GM19395 (cell line): ENCODE results near the gene PALLD.
"Not testable (repeated sequence)": the region's sequence is repeated elsewhere in the genome, so short reads cannot be mapped to it uniquely, and the experiment has no call there.

Experiments
- ATAC-seq: cut with Tn5 transposase; IDR thresholded peaks from one replicate; pipeline ENCODE4 v1.9.1; 2021; ENCODE audit warnings: mild to moderate bottlenecking, moderate library complexity; ENCODE audit not compliant: unreplicated experiment

The PALLD gene

DNA sequence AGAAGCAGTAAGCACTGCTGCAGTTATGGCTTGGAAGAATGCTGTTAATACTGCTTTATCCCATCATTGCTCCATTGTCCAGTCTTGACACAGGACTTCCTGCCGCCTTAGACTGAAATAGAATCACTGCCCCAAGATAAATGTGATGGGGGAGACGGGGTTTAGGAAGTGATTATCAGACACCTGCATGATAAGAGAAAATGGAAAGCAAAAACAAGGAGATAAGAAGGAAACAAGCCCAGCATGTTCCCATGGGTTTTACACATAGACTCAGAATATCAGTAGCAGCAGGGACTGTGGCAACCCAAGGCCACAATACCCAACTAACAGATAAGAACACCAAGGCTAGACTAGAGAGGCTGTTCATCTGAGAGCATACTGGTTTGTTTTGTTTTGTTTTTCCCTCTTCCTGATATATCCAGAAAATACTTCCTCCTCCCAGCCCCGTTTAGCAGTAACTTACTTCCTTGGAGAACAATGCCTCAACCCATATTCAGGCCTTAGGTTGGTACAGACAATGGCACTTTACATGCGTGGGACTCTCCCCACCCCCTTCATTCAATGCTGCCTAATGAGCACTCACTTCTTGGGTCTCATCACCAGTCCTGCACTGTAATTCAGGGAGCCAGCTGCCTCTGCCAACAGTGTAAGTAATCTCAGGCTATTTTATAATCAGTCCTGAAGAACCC lies 280.6 kb downstream of the PALLD start:
- no peak for ATAC-seq

DNA sequence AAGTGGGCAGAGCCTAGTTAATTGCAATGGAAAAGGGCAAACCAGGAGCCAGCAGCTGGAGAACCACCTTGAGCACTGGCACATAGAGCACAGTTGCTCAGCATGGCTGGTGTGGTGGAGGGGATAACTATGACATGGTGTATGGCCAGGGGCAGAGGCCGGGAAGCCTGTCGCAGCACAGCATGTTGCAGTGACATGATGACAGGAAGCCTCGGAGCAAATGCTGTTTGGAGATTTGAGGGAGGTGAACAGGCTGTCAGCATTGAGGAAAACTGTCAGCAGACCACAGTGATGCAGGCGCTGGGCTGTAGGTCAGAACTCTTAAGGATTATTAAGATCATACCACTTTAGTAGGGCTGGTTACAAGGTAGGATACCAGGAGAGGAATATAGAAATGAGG lies 284.5 kb downstream of the PALLD start:
- ATAC-seq = no peak

DNA sequence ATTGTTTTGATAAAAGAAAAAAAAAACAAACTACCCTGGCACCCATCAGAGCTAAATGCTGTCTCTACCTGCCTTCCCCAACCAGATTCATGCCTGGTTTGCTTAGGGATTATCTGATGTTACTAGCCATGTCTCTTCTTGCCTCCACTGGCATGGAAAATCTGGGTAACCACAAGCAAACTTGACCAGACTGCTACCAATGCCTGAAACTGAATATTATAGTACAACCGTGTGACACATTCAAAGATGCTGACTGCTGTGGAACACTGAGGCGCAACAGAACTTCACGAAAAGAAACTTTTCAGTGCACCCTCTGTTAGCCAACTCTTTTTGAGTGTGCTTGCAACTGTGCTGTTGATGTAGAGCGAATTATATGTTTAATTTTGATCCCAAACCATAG lies 285.1 kb downstream of the PALLD start:
- ATAC-seq = no peak

GRCh38 chr4:168782439-168782838 lies 285.6 kb downstream of the PALLD start:
- ATAC-seq = no peak

- no peak for ATAC-seq
Measured at GRCh38 chr4:168784786-168785461, 288.1 kb downstream of the PALLD start.

DNA sequence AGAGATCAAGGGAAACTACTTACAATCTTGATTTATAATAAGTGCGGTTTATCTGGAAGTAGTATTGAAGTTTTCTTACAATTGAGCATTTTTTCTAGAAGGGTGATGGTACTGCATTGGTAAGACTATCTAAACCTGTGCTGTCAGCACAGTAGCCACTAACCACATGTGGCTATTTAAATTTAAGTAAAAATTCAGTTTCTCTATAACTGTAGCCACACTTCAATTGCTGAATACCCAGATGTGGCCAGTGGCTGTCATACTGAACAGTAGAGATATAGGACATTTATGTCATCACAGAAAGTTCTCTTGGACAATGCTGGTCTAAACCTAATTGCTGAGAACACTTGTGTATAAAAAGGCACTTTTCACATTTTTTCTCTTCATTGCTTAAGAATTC lies 290.5 kb downstream of the PALLD start:
- no peak for ATAC-seq

DNA sequence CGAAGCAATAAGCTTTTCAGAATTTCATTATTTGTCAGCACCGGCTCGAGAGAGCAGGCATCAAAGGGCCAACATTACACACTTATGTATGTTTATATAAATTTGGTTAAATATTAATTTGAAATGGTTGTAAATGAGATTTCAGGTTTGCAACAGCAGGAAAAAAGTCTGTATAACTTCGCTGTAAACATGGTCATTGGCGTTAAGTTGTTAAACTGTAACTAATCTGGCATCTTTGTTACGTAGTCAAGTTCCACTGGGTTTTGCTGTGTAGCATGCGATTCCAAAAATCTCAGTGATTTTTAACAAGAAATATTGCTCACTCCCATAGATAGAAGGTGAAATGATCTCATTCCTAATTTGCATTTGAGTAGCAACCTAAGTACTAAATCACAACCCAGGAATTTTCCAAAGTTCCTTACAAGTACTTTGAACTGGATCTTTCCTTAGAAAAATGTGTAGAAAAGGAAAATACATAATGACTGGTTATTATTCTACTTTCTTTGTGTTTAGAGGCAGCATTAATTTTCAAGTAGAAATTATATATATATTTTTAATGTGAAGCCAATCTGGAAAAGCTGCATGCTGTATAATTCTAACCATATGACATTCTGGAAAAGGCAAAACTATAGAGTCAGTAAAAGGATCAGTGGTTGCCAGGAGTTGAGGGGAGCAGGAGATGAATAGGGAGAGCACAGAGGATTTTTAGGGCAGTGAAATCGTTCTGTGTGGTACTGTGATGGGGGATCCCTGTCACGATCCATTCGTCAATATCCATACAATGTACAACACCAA lies 291.1 kb downstream of the PALLD start:
- no peak for ATAC-seq

DNA sequence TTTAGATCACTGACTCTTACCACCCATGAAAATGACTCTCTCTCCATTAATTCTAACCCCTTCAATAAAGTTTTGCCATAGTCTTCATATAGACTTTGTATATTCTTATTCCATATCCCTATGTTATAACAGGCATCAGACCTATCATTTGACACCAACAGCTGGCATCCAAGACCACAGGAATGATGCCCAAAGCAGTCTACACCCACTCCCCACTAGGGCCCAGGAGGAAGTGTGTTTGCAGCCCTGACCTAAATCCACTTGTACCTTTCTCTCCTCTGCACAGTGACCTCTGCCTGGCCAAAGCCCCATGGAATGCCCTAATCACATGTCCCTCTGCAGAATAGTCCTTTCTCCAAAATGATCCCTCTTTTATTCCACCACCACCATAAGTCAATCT lies 294.0 kb downstream of the PALLD start:
- no peak for ATAC-seq

DNA sequence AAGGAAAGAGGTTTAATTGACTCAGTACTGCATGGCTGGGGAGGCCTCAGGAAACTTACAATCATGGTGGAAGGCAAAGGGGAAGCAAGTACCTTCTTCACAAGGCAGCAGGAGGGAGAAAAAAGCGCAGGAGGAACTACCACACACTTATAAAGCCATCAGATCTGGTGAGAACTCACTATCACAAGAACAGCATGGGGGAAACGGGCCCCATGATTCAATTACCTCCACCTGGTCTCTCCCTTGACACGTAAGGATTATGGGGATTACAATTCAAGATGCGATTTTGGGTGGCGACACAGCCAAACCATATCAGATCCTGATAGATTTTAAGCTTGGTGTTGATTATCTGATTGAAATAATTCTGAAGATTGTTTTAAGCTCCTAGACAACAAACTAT lies 294.5 kb downstream of the PALLD start:
- ATAC-seq = no peak

DNA sequence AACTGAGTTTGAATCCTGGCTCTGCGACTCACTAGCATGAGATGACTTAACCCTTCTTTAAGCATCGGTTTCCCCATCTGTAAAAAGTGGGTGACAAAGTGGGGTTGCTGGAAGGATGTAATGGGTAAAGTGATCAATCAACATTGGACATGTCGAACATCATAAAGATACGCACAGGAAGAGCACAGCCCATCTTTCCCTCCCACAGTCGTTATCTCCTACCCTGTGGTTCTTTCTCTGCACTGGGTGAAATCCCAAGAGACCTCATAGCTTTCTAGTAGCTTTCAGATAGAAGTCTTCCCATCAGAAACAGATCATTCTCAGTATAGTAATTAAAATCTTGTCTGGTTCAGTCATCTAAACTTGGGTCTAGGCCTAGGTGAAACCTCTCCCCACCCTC lies 296.7 kb downstream of the PALLD start:
- ATAC-seq = no peak

DNA sequence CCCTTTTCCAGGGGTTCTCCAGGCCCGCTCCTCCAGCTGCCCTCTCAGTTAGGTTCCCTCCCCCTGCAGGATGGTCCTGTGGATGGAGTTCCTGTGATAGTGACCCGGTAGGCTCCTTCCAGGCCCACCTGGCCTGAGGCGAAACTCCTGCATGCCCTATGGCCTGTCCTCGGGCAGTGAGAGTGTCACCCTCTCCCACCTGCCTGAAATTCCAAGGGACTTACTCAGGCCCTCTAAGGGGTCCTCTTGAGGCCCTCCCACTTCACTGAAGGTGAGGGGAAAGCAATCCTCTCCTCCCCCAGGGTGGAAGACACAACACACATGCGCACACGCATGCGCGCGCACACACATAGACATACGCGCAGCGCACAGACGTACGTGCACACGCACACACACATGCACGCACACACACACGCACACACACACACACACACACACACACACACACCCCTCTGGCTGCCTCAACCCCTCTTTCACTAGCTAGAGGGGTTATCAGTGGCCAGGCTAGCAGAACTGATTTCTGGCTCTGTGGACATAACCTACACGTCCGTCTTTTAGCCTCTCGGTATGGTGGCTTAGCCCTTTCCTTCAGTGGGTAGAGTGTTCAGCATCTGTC lies 297.3 kb downstream of the PALLD start:
- ATAC-seq = no peak

- ATAC-seq = no peak
Measured at GRCh38 chr4:168794881-168795280, 298.0 kb downstream of the PALLD start.

DNA sequence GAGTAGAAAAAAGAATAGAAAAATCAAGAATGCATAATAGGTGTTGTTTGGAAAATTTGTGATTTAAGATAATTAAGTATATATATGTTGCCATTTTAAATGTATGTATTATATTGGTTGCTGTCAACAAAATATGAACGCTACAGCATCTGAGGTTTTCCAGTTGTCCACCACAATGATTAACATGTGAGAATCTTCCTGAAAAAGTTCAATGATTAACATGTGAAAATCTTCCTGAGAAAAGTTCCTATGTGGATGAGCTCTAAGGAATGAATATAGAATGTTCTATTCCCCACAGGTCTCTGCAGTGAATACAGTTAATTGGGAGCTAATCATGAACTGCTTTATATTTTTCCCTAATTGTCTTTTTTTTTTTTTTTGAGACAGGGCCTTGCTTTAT lies 298.5 kb downstream of the PALLD start:
- no peak for ATAC-seq

DNA sequence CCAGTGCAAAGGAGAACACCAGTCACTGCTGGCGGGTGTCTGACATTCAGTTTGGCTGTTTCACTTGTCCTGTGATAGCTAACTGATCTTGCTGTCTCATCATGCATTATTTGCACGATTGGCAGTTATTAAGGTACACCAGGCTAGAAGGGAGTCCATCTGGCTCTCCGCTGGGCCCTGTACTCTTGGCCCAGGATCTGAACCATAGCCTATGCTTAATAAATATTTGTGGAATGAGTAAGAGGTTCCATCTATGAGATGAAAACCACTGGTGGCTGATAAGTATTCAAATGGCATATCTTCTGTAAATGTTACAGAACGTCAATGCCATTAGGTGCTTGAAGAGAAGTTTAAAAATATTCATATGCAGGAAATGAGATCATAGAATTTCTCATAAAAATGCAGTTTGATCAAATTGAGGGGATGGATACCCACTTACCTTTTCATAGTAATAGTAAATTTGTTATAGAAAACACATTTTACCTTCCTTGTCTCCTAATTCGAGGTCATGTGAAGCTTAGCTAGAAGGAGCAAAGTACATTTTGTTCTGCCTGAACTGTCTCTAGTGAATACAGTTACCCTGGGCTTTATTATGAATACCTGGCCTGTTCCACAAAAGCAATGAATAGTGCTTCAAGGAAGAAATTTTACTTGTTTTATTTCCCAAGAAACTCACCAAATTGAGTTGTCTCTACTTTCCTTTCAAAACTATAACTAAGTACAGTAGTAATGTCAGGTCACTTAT lies 299.7 kb downstream of the PALLD start:
- no peak for ATAC-seq

GRCh38 chr4:168797194-168797593 lies 300.3 kb downstream of the PALLD start:
- no peak for ATAC-seq

DNA sequence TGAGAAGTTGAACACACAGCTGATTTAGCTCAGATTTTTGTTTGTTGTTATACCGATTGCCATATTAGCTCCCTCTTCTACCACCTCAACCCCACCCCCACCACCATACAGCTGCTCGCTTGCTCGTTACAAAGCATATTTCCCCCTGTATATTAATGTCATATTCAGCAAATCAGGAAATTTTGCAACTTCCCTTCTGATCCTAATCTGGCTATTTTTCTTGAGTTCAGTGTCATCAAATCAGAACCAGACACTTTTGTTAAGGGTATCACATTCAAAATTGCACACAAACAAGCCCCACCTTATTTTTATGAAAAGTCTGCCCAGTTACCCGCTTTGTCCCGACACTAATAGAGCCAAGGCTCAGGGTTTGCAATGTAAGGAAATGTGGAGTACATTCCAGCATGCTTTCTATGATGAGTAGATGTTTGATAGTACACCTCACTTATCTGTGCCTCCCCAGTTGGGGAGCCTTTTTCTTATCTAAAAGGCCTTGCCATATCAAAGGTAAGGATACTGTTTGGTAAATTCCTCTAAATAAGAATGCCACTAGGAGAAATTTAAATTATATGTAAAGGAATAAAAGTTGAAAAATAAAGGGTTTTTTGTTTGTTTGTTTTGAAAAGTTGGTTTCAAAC lies 301.0 kb downstream of the PALLD start:
- ATAC-seq = no peak

- no peak for ATAC-seq
Measured at GRCh38 chr4:168800926-168801325, 304.1 kb downstream of the PALLD start.

DNA sequence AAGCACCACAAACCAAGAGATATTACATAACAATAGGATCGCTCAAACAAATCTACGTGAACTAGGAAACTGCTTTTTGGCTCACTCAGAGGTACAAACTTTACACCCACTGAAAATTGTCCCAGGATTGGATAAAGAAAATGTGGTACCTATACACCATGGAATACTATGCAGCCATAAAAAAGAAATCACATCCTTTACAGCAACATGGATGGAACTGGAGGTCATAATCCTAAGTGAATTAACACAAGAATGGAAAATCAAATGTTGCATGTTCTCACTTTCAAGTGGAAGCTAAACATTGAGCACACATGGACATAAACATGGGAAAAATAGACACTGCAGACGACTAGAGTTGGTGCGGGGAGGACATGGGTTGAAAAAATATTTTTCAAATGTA lies 305.4 kb downstream of the PALLD start:
- ATAC-seq = no peak

DNA sequence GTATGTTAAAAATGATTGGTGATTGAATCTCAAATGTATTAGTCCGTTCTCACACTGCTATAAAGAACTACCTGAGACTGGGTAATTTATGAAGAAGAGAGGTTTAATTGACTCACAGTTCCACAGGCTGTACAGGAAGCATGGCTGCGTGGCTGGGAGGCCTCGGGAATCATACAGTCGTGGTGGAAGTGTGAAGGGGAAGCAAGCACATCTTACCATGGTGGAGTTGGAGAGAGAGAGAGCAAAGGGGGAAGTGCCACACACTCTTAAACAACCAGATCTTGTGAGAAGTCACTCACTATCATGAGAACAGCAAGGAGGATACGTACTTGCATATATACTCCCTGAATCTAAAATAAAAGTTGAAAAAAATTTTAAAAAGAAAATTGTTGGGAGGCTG lies 306.2 kb downstream of the PALLD start:
- ATAC-seq = not testable (repeated sequence)

GRCh38 chr4:168803732-168804131 lies 306.9 kb downstream of the PALLD start:
- ATAC-seq = no peak
